Progenitor cell of endocrine pancreas (in vitro differentiated cells): Measurements from ENCODE around the gene CHST10. TPM values are rescaled to one million over a fixed set of nuclear protein-coding genes. Genes with fewer than 3 reads are reported as not detected.

ENCODE experiments used
- DNase-seq: peaks from one replicate; pipeline ENCODE4 v3.0.0; 2021; ENCODE audit warnings: low spot score; ENCODE audit not compliant: unreplicated experiment
- H3K27ac Mint-ChIP-seq: 2 replicates; pipeline ENCODE4 v1.8.0; 2021; ENCODE audit warnings: mild to moderate bottlenecking, moderate library complexity, mixed read lengths
- H3K27me3 Mint-ChIP-seq: 2 replicates; pipeline ENCODE4 v1.8.0; 2021; ENCODE audit warnings: mixed read lengths
- H3K36me3 Mint-ChIP-seq: 2 replicates; pipeline ENCODE4 v1.8.0; 2022; ENCODE audit warnings: mixed read lengths; ENCODE audit not compliant: insufficient read depth
- H3K4me1 Mint-ChIP-seq: 2 replicates; pipeline ENCODE4 v1.8.0; 2021; ENCODE audit warnings: low read depth, mixed read lengths
- H3K4me3 Mint-ChIP-seq: 2 replicates; pipeline ENCODE4 v1.8.0; 2021; ENCODE audit warnings: low read depth, mild to moderate bottlenecking, moderate library complexity, mixed read lengths
- H3K9me3 Mint-ChIP-seq: 2 replicates; pipeline ENCODE4 v1.8.0; 2021; ENCODE audit warnings: low read depth, mixed read lengths
- CTCF ChIP-seq: fragments of 200-600 bp; sonication (generic); IDR thresholded peaks from one replicate; pipeline ENCODE4 v1.5.0; 2021; ENCODE audit warnings: antibody characterized with exemption, mild to moderate bottlenecking; ENCODE audit not compliant: unreplicated experiment
- total RNA-seq: library from RNA; stranded (reverse); gene quantifications from 2 replicates; pipeline ENCODE4 v1.2.1, GENCODE V29; 2021

CHST10 gene
- total RNA-seq, 1 donor from 2014 or later, result 22.1 TPM

DNA sequence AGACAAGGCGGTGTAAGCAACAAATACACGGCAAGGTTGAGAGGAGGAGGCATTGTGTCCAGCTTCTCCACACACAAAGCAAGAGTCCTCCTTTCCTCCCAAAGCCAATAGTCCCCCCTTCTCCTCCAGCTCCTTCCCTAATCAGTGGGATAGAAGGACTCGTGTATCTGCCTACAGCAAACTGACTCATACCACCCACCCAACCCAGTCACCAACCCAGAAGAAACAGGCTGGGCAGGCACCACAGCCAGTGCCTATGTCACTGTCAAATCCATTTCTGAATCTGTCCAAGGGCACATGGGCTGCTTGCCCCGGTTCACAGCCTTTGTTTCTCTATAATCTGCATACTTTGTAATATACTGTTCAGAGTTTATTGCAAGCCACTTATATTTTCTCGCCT is 33.6 kb upstream of the CHST10 start:
- Mint-ChIP-seq H3K4me3 (no peak overlapping the region), H3K27ac (no peak overlapping the region), H3K9me3 (peaks cover 9% of the 10 kb centered on the region), H3K27me3 (no peaks in the 10 kb centered on the region), H3K4me1 (no peaks in the 10 kb centered on the region), H3K36me3 (no peaks in the 10 kb centered on the region)
- TF ChIP-seq CTCF, result no peak
- DNase-seq, result no peak

DNA sequence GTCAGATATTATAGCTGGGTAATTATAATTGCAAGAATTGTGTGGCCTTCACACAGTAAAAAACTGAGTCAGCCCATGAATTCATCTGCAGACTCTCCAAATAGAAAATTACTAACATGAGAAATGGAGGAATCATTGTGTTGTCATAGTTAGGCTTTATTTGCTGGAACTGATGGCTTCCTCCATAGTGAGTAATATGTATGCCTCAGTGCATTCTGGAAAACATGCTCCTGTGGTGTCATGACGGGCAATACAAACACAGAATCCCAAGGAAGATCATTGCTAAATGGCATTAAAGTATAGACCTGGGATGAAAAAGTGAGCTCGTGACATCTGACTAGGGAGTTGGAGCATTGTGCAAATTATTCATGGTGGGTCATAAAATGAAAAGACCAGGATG is 29.2 kb upstream of the CHST10 start:
- no peak for DNase-seq
- H3K4me1 Mint-ChIP-seq, result no peaks in the 10 kb centered on the region
- no peak overlapping the region for H3K4me3 Mint-ChIP-seq
- TF ChIP-seq CTCF, result no peak
- peaks cover 3% of the 10 kb centered on the region for H3K27me3 Mint-ChIP-seq
- no peak overlapping the region for H3K27ac Mint-ChIP-seq
- peaks cover 3% of the 10 kb centered on the region for H3K9me3 Mint-ChIP-seq
- no peaks in the 10 kb centered on the region for H3K36me3 Mint-ChIP-seq

- Mint-ChIP-seq H3K4me3 (no peak overlapping the region), H3K9me3 (no peaks in the 10 kb centered on the region), H3K36me3 (no peaks in the 10 kb centered on the region), H3K4me1 (no peaks in the 10 kb centered on the region), H3K27ac (no peak overlapping the region), H3K27me3 (peaks cover 20% of the 10 kb centered on the region)
- TF ChIP-seq CTCF, result no peak
- no peak for DNase-seq
Measured at GRCh38 chr2:100437751-100438150, 20.3 kb upstream of the CHST10 start.

- H3K9me3 Mint-ChIP-seq, result peaks cover 9% of the 10 kb centered on the region
- H3K36me3 Mint-ChIP-seq, result no peaks in the 10 kb centered on the region
- H3K4me3 Mint-ChIP-seq, result no peak overlapping the region
- H3K27me3 Mint-ChIP-seq, result peaks cover 33% of the 10 kb centered on the region
- no peak for DNase-seq
- H3K4me1 Mint-ChIP-seq, result no peaks in the 10 kb centered on the region
- no peak for TF ChIP-seq CTCF
- no peak overlapping the region for H3K27ac Mint-ChIP-seq
Measured at GRCh38 chr2:100429726-100430125, 12.3 kb upstream of the CHST10 start.

- Mint-ChIP-seq H3K9me3 (peaks cover 9% of the 10 kb centered on the region), H3K36me3 (no peaks in the 10 kb centered on the region), H3K27ac (no peak overlapping the region), H3K4me3 (no peak overlapping the region), H3K27me3 (peaks cover 28% of the 10 kb centered on the region), H3K4me1 (no peaks in the 10 kb centered on the region)
- TF ChIP-seq CTCF, result peak; percentile 59
- DNase-seq, result no peak
Measured at GRCh38 chr2:100427627-100428258, 10.3 kb upstream of the CHST10 start.
